Esophagus muscularis mucosa (tissue), 4 donors: ENCODE data around the gene PPP2R3B.

Source experiments
- EP300 ChIP-seq: sonication (generic); formaldehyde crosslinking; IDR thresholded peaks from one replicate; pipeline ENCODE4 v1.6.1; 2017; ENCODE audit warnings: antibody characterized with exemption
- POLR2AphosphoS5 ChIP-seq, 2 donors: sonication (generic); formaldehyde crosslinking; IDR thresholded peaks; one replicate each; pipeline ENCODE4 v1.6.1; 2017; ENCODE audit warnings: antibody characterized with exemption in 2 of 2
- TF ChIP-seq, protein P1 (sequence below), 3 experiments: fragments of 200-600 bp in 2 of 3; fragments of 450-650 bp in 1 of 3; sonication (generic) in 2 of 3; IDR thresholded peaks; one replicate each; pipeline ENCODE4 v1.5.1; 2017 to 2019; ENCODE audit warnings: antibody characterized with exemption in 3 of 3, mild to moderate bottlenecking in 2 of 3, moderate library complexity in 1 of 3

DNA sequence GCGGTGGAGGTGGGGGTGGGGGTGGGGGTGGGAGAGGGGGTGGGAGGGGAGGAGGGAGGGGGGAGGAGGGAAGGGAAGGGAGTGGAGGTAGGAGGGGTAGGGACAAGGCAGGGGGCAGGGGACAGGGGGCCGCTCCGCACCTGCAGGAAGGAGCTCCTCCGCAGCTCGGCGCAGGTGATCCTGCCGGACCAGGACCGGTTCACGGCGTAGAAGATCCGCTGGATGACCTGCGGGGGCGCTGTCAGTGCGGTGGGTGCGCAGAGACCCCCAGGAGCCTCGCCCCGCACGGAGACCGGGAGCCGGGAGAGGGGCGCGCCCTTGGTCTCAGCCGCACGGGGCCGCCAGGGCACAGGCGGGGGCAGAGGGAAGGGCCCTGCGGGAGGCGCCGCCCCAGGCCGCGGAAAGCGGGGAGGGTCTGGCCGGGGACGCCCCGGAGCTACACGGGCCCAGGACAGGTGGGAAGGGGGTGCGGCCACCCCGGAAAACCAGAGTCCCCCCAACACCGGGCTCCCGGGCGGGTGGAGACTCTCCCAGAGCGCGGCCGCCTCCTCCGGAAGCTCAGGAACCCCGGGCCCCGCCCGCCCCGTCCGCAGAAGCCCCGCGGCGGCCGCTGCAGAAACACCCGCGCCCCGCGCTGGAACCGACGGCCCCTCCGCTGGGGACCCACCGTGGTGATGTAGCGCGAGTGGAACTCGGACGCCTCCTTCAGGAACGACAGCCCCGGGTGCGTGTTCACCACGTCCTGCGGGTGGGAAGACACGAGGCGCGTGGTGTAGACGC lies 40.5 kb downstream of the PPP2R3B start:
- TF ChIP-seq, protein P1, sequence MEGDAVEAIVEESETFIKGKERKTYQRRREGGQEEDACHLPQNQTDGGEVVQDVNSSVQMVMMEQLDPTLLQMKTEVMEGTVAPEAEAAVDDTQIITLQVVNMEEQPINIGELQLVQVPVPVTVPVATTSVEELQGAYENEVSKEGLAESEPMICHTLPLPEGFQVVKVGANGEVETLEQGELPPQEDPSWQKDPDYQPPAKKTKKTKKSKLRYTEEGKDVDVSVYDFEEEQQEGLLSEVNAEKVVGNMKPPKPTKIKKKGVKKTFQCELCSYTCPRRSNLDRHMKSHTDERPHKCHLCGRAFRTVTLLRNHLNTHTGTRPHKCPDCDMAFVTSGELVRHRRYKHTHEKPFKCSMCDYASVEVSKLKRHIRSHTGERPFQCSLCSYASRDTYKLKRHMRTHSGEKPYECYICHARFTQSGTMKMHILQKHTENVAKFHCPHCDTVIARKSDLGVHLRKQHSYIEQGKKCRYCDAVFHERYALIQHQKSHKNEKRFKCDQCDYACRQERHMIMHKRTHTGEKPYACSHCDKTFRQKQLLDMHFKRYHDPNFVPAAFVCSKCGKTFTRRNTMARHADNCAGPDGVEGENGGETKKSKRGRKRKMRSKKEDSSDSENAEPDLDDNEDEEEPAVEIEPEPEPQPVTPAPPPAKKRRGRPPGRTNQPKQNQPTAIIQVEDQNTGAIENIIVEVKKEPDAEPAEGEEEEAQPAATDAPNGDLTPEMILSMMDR (IDR thresholded peaks at IDR 0.05) = no peak
- TF ChIP-seq EP300 = no peak
- TF ChIP-seq POLR2AphosphoS5 (IDR thresholded peaks at IDR 0.05) = no peak
